Measurements from ENCODE around the gene PLEKHG7. TPM values are rescaled to one million over a fixed set of nuclear protein-coding genes. Genes with fewer than 3 reads are reported as not detected.

Gene PLEKHG7
- total RNA-seq, 4 donors from 2014 or later, result not detected

DNA sequence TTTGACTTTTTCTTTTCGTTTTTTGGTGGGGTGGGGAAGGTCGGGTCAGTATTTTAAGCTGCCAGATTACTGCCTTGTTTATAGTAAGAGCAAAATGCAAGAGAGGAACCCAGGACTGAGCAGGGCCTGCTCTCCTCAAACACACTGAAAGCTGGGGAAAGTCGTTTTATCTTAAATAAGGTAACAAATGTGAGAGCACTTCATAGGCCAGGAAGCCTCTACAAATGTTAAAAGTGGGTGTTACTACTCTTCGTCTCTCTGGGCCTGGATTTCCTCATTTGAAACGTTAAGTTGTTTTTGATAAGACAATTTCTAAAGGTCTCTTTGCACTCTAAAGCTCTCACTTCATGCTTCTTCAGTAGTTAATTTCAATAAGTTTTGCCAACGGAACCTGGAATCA, 33.8 kb downstream of the PLEKHG7 start:
- ATAC-seq, result no peak
- Histone ChIP-seq H3K4me1 (peaks cover 5 to 19% (median 8%) of the 10 kb centered on the region in 3 donors), H3K4me3 (no peak overlapping the region), H3K9me3 (no peaks in the 10 kb centered on the region), H3K36me3 (no peaks in the 10 kb centered on the region), H3K27ac (no peak overlapping the region), H3K27me3 (no peaks in the 10 kb centered on the region)
- no peak for TF ChIP-seq EP300 (IDR thresholded peaks at IDR 0.05)
- TF ChIP-seq POLR2A (IDR thresholded peaks at IDR 0.05), result no peak
- TF ChIP-seq, protein P1, sequence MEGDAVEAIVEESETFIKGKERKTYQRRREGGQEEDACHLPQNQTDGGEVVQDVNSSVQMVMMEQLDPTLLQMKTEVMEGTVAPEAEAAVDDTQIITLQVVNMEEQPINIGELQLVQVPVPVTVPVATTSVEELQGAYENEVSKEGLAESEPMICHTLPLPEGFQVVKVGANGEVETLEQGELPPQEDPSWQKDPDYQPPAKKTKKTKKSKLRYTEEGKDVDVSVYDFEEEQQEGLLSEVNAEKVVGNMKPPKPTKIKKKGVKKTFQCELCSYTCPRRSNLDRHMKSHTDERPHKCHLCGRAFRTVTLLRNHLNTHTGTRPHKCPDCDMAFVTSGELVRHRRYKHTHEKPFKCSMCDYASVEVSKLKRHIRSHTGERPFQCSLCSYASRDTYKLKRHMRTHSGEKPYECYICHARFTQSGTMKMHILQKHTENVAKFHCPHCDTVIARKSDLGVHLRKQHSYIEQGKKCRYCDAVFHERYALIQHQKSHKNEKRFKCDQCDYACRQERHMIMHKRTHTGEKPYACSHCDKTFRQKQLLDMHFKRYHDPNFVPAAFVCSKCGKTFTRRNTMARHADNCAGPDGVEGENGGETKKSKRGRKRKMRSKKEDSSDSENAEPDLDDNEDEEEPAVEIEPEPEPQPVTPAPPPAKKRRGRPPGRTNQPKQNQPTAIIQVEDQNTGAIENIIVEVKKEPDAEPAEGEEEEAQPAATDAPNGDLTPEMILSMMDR (IDR thresholded peaks at IDR 0.05), result no peak
- TF ChIP-seq POLR2AphosphoS5 (IDR thresholded peaks at IDR 0.05), result no peak
- WGBS, 2 donors (ENCODE audit: low coverage in 1 of 2), result 41 to 65% methylated on average over 6 of the region's 6 CpGs

DNA sequence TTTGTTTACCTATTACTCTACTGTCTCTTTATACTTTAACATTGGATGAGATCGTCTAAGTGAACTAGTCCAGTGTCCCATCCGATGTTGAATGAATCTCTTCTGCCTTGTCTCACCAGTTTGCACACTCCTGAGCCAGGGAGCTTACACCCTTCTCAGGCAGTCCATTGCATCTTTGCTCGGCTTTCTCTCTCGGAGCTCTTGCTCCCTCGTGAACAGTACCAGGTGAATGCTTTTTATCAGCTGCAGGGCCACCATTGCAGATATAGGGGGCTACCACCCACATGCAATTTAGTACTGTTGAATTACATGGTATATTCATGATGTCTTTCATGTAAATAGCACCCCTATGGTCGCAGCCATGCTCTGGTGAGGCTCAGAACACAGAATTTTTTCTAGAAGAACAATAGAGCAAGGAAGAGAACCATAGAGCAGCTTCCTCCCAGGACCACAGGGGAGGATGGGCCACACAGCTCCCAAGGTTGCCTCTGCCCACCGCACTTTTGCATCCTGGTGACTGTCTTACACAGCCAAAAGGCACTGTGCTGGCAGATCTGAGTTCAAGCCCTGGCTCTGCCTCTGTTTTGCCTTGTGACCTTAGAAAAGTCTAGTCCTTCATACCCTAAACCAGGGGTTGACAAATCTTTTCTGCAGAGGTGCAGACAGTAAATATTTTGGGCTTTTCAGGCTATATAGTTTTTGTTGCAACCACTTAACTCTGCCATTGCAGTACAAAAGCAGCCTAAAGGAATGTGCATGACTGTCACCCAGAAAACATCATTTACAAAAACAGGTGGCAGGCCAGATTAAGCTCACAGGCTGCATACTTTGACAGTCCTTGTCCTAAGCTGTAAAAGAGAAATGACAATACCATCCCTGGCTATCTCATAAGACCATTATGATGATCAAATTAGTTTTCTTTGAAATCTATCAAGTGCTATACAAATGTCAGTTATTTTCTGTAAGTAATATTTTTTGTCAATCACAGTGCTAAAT, 35.4 kb downstream of the PLEKHG7 start:
- no peaks in the 10 kb centered on the region for H3K36me3 ChIP-seq
- WGBS, 2 donors (ENCODE audit: low coverage in 1 of 2), result 77 to 98% methylated on average over 6 to 7 of the region's 7 CpGs
- TF ChIP-seq, protein P1 (IDR thresholded peaks at IDR 0.05), result no peak
- ATAC-seq, result no peak
- H3K4me3 ChIP-seq, result no peak overlapping the region
- H3K4me1 ChIP-seq, result peaks cover 5 to 14% (median 8%) of the 10 kb centered on the region in 3 donors
- H3K27ac ChIP-seq, result no peak overlapping the region
- no peaks in the 10 kb centered on the region for H3K27me3 ChIP-seq
- no peaks in the 10 kb centered on the region for H3K9me3 ChIP-seq

DNA sequence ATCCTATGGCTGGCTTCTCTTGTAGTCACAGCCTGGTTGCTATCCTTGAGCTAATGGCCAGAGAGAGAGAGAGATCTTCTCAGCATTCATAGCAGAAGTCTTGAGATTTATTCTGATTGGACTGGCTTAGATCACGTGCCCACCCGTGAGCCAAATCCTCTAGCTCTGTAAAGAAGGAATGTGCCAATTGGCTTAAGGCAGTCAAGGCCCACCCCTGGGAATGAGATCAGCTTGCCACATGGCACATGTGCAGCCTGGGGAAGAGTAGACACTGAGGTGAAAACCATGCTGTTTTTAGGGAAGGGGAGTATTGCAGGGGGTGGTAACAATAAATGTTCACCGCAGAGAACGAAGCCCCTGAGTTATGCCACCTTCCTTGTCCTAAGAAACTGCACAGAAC, 36.3 kb downstream of the PLEKHG7 start:
- Histone ChIP-seq H3K27ac (no peak overlapping the region), H3K4me1 (peaks cover 5 to 14% (median 8%) of the 10 kb centered on the region in 3 donors), H3K9me3 (no peaks in the 10 kb centered on the region), H3K4me3 (no peak overlapping the region), H3K27me3 (no peaks in the 10 kb centered on the region), H3K36me3 (no peaks in the 10 kb centered on the region)
- WGBS, 2 donors (ENCODE audit: low coverage in 1 of 2), result 90 to 93% methylated on average over 2 to 4 of the region's 4 CpGs
- TF ChIP-seq, protein P1 (IDR thresholded peaks at IDR 0.05), result no peak
- no peak for TF ChIP-seq POLR2AphosphoS5 (IDR thresholded peaks at IDR 0.05)
- TF ChIP-seq EP300 (IDR thresholded peaks at IDR 0.05), result no peak
- no peak for TF ChIP-seq POLR2A (IDR thresholded peaks at IDR 0.05)
- ATAC-seq, result no peak

DNA sequence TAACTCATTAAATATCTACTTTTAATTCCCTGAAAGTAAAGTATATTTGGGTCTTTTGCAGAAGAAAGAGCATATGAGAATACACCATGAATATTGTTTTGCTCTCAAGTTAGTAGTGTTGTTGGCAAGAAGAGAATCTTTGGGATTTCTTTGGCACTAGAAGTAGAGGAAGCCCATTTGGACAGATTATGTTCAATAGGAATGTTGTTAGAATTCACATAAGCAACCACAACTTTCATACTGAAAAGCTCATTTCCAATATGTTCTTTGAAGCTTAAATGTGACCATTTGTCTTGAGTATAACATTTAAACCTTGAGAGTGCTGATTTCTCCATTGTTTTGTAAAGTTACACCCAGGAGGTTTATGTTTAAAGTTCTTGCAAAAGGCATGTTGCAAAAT, 37.6 kb downstream of the PLEKHG7 start:
- peaks cover 1 to 8% (median 2%) of the 10 kb centered on the region in 3 donors for H3K4me1 ChIP-seq
- H3K9me3 ChIP-seq, result no peaks in the 10 kb centered on the region
- no peak for ATAC-seq

More for the DNA sequence above, 37.6 kb downstream of the PLEKHG7 start:
- Histone ChIP-seq H3K27me3 (no peaks in the 10 kb centered on the region), H3K4me3 (no peak overlapping the region), H3K27ac (no peak overlapping the region), H3K36me3 (no peaks in the 10 kb centered on the region)
- TF ChIP-seq POLR2A (IDR thresholded peaks at IDR 0.05) (no peak), POLR2AphosphoS5 (IDR thresholded peaks at IDR 0.05) (no peak), EP300 (IDR thresholded peaks at IDR 0.05) (no peak)
- TF ChIP-seq, protein P1 (IDR thresholded peaks at IDR 0.05), result no peak
